ENCODE data around the gene SV2C.

SV2C gene

GRCh38 chr5:76229900-76230299, 146.7 kb downstream of the SV2C start:
- ATAC-seq: no peak
- no peak for TF ChIP-seq CREB5 (CRISPR knock-in tag; IDR thresholded peaks at IDR 0.05; ENCODE audit: low read depth)
- no peak for TF ChIP-seq SNAI2 (CRISPR knock-in tag; IDR thresholded peaks at IDR 0.05)
- no peak for TF ChIP-seq ISL1 (CRISPR knock-in tag; IDR thresholded peaks at IDR 0.05)

- TF ChIP-seq OSR1 (CRISPR knock-in tag; IDR thresholded peaks at IDR 0.05) (no peak), CREB5 (CRISPR knock-in tag; IDR thresholded peaks at IDR 0.05; ENCODE audit: low read depth) (no peak), CSDC2 (CRISPR knock-in tag; IDR thresholded peaks at IDR 0.05) (no peak), ISL1 (CRISPR knock-in tag; IDR thresholded peaks at IDR 0.05) (no peak), SNAI2 (CRISPR knock-in tag; IDR thresholded peaks at IDR 0.05) (no peak), RARB (CRISPR knock-in tag; IDR thresholded peaks at IDR 0.05) (no peak), ESRRG (CRISPR knock-in tag; IDR thresholded peaks at IDR 0.05) (no peak), BACH2 (CRISPR knock-in tag; IDR thresholded peaks at IDR 0.05; ENCODE audit: borderline replicate concordance) (no peak), TSHZ2 (CRISPR knock-in tag; IDR thresholded peaks at IDR 0.05) (no peak)
- ATAC-seq: no peak
Observed at GRCh38 chr5:76230711-76231285, 147.6 kb downstream of the SV2C start.

GRCh38 chr5:76234665-76235064, 151.5 kb downstream of the SV2C start:
- ATAC-seq: no peak
- TF ChIP-seq OSR1 (CRISPR knock-in tag; IDR thresholded peaks at IDR 0.05): no peak

DNA sequence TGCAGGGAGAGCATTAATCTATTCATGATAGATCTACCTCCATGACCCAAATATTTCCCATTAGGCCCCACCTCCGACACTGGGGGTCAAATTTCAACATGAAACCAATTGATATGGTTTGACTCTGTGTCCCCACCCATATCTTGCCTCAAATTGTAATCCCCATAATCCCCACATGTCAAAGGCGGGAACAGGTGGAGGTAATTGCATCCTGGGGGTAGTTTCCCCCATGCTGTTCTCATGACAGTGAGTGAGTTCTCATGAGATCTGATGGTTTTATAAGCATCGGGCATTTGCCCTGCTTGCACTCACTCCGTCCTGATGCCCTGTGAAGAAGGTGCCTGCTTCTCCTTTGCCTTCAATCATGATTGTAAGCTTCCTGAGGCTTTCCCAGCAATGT, 153.5 kb downstream of the SV2C start:
- TF ChIP-seq BACH2 (CRISPR knock-in tag; IDR thresholded peaks at IDR 0.05; ENCODE audit: borderline replicate concordance) (no peak), ZNF8 (CRISPR knock-in tag; IDR thresholded peaks at IDR 0.05) (no peak), ESRRG (CRISPR knock-in tag; IDR thresholded peaks at IDR 0.05) (no peak), TSHZ2 (CRISPR knock-in tag; IDR thresholded peaks at IDR 0.05) (no peak)
- ATAC-seq: no peak

GRCh38 chr5:76240336-76240735, 157.2 kb downstream of the SV2C start:
- no peak for ATAC-seq
- TF ChIP-seq RARB (CRISPR knock-in tag; IDR thresholded peaks at IDR 0.05) (no peak), CSDC2 (CRISPR knock-in tag; IDR thresholded peaks at IDR 0.05) (no peak), ARNTL (CRISPR knock-in tag; IDR thresholded peaks at IDR 0.05; ENCODE audit: borderline replicate concordance, low read depth) (no peak), ZNF8 (CRISPR knock-in tag; IDR thresholded peaks at IDR 0.05) (no peak), BACH2 (CRISPR knock-in tag; IDR thresholded peaks at IDR 0.05; ENCODE audit: borderline replicate concordance) (no peak), ZNF70 (CRISPR knock-in tag; IDR thresholded peaks at IDR 0.05) (no peak), PPARA (CRISPR knock-in tag; IDR thresholded peaks at IDR 0.05; ENCODE audit: borderline replicate concordance) (no peak), ZFP3 (CRISPR knock-in tag; IDR thresholded peaks at IDR 0.05) (no peak), TCF4 (CRISPR knock-in tag; IDR thresholded peaks at IDR 0.05; ENCODE audit: borderline replicate concordance) (no peak), OSR1 (CRISPR knock-in tag; IDR thresholded peaks at IDR 0.05) (no peak), SNAI2 (CRISPR knock-in tag; IDR thresholded peaks at IDR 0.05) (no peak), CREB5 (CRISPR knock-in tag; IDR thresholded peaks at IDR 0.05; ENCODE audit: low read depth) (no peak)
- TF ChIP-seq, protein P1, sequence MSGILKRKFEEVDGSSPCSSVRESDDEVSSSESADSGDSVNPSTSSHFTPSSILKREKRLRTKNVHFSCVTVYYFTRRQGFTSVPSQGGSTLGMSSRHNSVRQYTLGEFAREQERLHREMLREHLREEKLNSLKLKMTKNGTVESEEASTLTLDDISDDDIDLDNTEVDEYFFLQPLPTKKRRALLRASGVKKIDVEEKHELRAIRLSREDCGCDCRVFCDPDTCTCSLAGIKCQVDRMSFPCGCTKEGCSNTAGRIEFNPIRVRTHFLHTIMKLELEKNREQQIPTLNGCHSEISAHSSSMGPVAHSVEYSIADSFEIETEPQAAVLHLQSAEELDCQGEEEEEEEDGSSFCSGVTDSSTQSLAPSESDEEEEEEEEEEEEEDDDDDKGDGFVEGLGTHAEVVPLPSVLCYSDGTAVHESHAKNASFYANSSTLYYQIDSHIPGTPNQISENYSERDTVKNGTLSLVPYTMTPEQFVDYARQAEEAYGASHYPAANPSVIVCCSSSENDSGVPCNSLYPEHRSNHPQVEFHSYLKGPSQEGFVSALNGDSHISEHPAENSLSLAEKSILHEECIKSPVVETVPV (CRISPR knock-in tag; IDR thresholded peaks at IDR 0.05): no peak
- TF ChIP-seq, protein P2, sequence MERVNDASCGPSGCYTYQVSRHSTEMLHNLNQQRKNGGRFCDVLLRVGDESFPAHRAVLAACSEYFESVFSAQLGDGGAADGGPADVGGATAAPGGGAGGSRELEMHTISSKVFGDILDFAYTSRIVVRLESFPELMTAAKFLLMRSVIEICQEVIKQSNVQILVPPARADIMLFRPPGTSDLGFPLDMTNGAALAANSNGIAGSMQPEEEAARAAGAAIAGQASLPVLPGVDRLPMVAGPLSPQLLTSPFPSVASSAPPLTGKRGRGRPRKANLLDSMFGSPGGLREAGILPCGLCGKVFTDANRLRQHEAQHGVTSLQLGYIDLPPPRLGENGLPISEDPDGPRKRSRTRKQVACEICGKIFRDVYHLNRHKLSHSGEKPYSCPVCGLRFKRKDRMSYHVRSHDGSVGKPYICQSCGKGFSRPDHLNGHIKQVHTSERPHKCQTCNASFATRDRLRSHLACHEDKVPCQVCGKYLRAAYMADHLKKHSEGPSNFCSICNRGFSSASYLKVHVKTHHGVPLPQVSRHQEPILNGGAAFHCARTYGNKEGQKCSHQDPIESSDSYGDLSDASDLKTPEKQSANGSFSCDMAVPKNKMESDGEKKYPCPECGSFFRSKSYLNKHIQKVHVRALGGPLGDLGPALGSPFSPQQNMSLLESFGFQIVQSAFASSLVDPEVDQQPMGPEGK (CRISPR knock-in tag; IDR thresholded peaks at IDR 0.05; ENCODE audit: borderline replicate concordance): no peak

Measured in SK-N-SH treated with all-trans-retinoic acid at 6 μM for 48 hours (cell line).